ENCODE results near the gene ELMO1. TPM values are rescaled to one million over a fixed set of nuclear protein-coding genes. Genes with fewer than 3 reads are reported as not detected.

Gene ELMO1
- polyA plus RNA-seq, 3 donors, result 11.0 to 14.4 (median 13.3) TPM

GRCh38 chr7:37376386-37376785 lies 72.3 kb downstream of the ELMO1 start:
- no peak for DNase-seq (ENCODE audit: low read depth in 3 of 3, low spot score in 2 of 3)

GRCh38 chr7:37372750-37373149 lies 75.9 kb downstream of the ELMO1 start:
- no peak for DNase-seq (ENCODE audit: low read depth in 3 of 3, low spot score in 2 of 3)

DNA sequence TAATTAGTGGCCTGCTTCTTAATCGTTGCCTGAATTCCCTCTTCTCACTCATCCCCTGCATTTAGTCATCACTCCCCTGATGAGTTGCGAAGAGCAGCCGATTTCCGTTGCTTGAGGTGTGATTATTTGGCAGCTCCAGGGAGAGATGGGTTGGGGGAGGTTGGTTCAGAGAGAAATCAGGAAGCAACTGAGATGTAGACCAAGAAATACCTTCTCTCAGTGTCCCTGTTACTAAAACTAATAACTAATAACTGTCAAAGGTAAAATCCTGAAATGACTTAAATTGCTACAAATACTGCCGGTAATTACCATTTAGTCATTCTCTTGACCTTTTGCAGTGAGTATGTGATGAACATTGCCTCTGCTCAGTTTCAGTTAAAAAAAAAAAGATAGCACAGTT lies 76.9 kb downstream of the ELMO1 start:
- DNase-seq (ENCODE audit: low read depth in 3 of 3, low spot score in 2 of 3), result no peak

DNA sequence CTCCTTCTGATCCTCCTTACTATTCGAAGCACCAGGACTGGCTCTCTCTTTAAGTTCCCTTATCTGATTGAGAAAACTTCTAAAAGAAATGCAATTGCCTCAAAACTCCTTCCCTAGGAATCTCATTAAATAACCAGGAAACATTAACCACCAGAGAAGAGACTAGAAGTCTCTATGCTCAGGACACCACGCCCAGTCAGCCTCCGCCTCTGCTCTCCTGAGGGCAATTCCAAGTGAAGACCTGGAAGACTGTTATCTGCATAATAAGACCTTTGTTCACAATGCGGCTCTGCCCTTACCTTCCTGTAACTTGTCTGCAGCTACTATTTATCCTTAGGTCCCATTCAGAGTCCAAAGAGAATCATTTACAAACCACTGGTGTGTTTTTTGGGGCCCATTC lies 78.8 kb downstream of the ELMO1 start:
- DNase-seq (ENCODE audit: low read depth in 3 of 3, low spot score in 2 of 3), result no peak

- DNase-seq (ENCODE audit: low read depth in 3 of 3, low spot score in 2 of 3), result no peak
Measured at GRCh38 chr7:37368540-37368939, 80.1 kb downstream of the ELMO1 start.

DNA sequence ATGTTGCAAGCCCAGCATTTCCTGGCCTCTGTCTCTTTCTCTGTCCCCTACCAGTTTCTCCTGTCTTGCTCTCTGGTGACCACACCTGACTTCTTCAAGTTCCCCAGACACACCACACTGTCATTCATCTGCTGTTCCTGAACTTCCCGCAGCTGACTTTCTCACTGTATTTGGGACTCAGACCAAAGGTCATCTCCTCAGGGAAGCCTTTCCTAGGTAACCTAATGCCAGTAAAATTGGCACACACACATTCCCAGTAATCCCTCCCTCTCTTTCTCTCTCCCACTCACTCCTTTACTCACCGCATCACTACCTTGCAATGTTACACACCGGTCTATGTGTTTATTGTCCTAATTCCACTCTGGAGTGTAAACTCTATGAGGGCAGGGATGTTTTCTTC lies 81.7 kb downstream of the ELMO1 start:
- no peak for DNase-seq (ENCODE audit: low read depth in 3 of 3, low spot score in 2 of 3)

DNA sequence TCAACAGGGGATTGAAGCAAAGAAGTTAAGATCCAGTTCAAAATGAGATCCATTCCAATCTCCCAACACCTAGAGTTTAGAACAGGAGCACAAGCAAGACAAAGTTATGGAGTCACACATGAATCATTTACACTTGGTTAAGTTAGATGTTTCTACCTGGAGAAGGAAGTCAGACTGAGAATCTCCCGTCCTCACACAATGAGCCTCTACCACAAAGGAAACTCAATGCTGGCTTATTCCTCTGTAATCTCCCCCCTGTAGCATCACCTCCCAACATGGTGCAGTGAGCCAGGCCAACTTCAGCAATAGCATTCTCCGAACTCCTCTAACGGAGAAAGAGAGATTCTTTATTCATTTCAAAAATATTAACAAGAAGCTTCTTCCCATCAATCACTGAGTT lies 82.2 kb downstream of the ELMO1 start:
- no peak for DNase-seq (ENCODE audit: low read depth in 3 of 3, low spot score in 2 of 3)

GRCh38 chr7:37365405-37365804 lies 83.3 kb downstream of the ELMO1 start:
- no peak for DNase-seq (ENCODE audit: low read depth in 3 of 3, low spot score in 2 of 3)

GRCh38 chr7:37364856-37365255 lies 83.8 kb downstream of the ELMO1 start:
- DNase-seq (ENCODE audit: low read depth in 3 of 3, low spot score in 2 of 3), result no peak

- no peak for DNase-seq (ENCODE audit: low read depth in 3 of 3, low spot score in 2 of 3)
Measured at GRCh38 chr7:37363536-37364491, 84.8 kb downstream of the ELMO1 start.

DNA sequence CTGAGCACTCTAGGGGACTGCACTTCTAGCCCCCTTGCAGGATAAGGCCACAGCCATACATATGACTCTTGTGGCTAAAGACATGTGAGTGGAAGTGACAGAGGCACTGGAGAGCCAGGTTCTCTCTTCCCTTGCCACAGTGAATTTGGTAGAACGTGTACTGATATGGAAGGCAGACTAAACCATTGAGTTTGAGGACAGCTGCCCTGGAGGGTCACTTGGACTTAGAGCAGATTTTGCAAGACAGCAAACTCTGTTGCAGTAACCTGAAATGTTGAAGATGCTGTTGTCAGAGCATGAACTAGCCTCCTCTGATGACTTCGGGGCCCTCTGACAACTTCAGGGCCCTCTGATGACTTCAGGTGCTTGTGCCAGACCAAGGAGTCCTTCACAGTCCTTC lies 85.9 kb downstream of the ELMO1 start:
- DNase-seq (ENCODE audit: low read depth in 3 of 3, low spot score in 2 of 3), result no peak

DNA sequence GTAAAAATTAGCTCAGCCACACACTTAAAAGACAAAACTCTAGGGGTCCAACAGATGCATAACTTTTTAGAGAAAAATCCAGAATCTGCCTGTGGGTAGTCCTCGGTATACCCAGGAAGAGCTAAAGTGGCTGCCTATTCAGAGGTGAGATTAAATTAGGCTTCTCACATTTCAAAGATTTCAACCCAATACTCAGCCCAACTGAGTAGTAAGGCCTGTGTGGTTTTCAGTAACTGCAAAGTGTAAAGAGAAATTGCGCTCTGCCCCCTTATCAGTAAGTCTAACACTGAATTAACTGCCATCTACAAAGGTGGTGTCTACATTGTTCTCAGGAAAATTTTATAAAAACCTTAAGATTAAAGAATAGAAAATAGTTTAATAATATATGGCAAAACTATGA lies 88.2 kb downstream of the ELMO1 start:
- DNase-seq (ENCODE audit: low read depth in 3 of 3, low spot score in 2 of 3), result no peak

GRCh38 chr7:37359662-37360444 lies 88.8 kb downstream of the ELMO1 start:
- no peak for DNase-seq (ENCODE audit: low read depth in 3 of 3, low spot score in 2 of 3)

- DNase-seq (ENCODE audit: low read depth in 3 of 3, low spot score in 2 of 3), result no peak
Measured at GRCh38 chr7:37359180-37359579, 89.5 kb downstream of the ELMO1 start.

GRCh38 chr7:37357637-37357996 lies 91.0 kb downstream of the ELMO1 start:
- DNase-seq (ENCODE audit: low read depth in 3 of 3, low spot score in 2 of 3), result no peak

- no peak for DNase-seq (ENCODE audit: low read depth in 3 of 3, low spot score in 2 of 3)
Measured at GRCh38 chr7:37356911-37357636, 91.6 kb downstream of the ELMO1 start.

GRCh38 chr7:37354656-37355131 lies 94.0 kb downstream of the ELMO1 start:
- DNase-seq (ENCODE audit: low read depth in 3 of 3, low spot score in 2 of 3), result no peak

GRCh38 chr7:37353949-37354655 lies 94.6 kb downstream of the ELMO1 start:
- DNase-seq (ENCODE audit: low read depth in 3 of 3, low spot score in 2 of 3), result no peak

DNA sequence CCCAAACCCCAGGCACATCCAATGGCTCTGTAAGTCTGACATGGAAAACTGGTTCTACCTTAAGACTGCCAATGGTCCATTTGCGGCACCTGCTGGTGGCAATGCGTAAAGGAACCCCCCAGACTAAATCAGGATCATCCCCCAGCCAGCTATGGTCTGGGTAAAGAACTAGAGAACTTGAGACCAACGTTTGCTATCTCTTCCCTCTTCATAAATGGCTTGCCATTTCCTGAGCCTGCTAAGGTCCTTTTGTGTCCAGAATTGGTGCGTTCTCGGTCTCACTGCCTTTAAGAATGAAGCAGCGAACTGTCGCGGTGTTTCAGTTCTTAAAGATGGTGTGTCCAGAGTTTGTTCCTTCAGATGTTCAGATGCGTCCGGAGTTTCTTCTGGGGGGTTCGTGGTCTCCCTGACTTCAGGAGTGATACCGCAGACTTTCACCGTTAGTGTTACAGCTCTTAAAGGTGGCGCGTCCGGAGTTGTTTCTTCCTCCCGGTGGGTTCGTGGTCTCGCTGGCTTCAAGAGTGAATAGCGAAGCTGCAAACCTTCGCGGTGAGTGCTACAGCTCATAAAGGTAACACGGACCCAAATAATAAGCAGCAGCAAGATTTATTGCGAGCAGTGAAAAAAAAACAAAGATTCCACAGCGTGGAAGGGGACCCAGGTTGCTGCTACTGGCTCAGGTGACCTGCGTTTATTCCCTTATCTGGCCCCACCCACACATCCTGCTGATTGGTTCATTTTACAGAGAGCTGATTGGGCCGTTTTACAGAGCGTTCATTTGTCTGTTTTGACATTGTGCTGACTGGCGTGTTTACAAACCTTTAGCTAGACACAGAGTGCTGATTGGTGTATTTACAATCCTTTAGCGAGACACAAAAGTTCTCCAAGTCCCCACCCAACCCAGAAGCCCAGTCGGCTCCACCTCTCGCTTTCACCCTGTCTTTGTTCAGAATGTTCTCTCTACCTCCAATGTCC lies 95.4 kb downstream of the ELMO1 start:
- no peak for DNase-seq (ENCODE audit: low read depth in 3 of 3, low spot score in 2 of 3)

Measured in right renal cortex interstitium (tissue), 3 donors.